Tibial nerve (tissue), 4 donors: Measurements from ENCODE around the gene LIPC. TPM values are rescaled to one million over a fixed set of nuclear protein-coding genes. Genes with fewer than 3 reads are reported as not detected.
A peak's percentile ranks its signal among the peaks of the same experiment; 100 is the strongest.

ENCODE experiments used
- DNase-seq, 2 donors: peaks; one replicate each; pipeline ENCODE4 v3.0.0-alpha.2; 2019; ENCODE audit warnings: low spot score in 2 of 2
- H3K27ac ChIP-seq, 4 donors: fragments of 200-600 bp; sonication (generic) in 3 of 4; one replicate each; pipeline ENCODE4 v1.5.1; 2017 to 2019; ENCODE audit warnings: mild to moderate bottlenecking in 1 of 4
- H3K27me3 ChIP-seq, 2 donors: fragments of 200-600 bp; sonication (generic) in 1 of 2; one replicate each; pipeline versions ENCODE4 v1.5.1 to v1.6.0; 2017 to 2019
- H3K36me3 ChIP-seq, 3 donors: fragments of 200-600 bp; sonication (generic); one replicate each; pipeline ENCODE4 v1.5.1; 2018 to 2019
- H3K4me1 ChIP-seq, 4 donors: fragments of 200-600 bp; sonication (generic) in 3 of 4; one replicate each; pipeline ENCODE4 v1.5.1; 2017 to 2019
- H3K4me3 ChIP-seq, 4 donors: fragments of 200-600 bp; sonication (generic) in 3 of 4; one replicate each; pipeline ENCODE4 v1.5.1; 2017 to 2019; ENCODE audit warnings: mild to moderate bottlenecking in 1 of 4, moderate library complexity in 1 of 4
- H3K9me3 ChIP-seq, 4 donors: fragments of 200-600 bp; sonication (generic) in 3 of 4; one replicate each; pipeline ENCODE4 v1.5.1; 2017 to 2019
- CTCF ChIP-seq, 5 experiments: fragments of 200-600 bp in 3 of 5; fragments of 450-650 bp in 2 of 5; sonication (generic) in 3 of 5; IDR thresholded peaks; one replicate each; pipeline ENCODE4 v1.5.1; 2016 to 2019; ENCODE audit warnings: antibody characterized with exemption in 5 of 5, mild to moderate bottlenecking in 3 of 5, moderate library complexity in 2 of 5
- EP300 ChIP-seq, 2 donors: sonication (generic); formaldehyde crosslinking; IDR thresholded peaks; one replicate each; pipeline ENCODE4 v1.6.1; 2017; ENCODE audit warnings: antibody characterized with exemption in 2 of 2, mild to moderate bottlenecking in 1 of 2
- POLR2A ChIP-seq, 2 donors: fragments of 450-650 bp; IDR thresholded peaks; one replicate each; pipeline ENCODE4 v1.6.1; 2017; ENCODE audit warnings: antibody characterized with exemption in 2 of 2, mild to moderate bottlenecking in 2 of 2, moderate library complexity in 2 of 2
- WGBS, 2 donors: methylation state at CpG; one replicate each; pipeline ENCODE4 v1.1.5; 2018; 5-methylcytosine and 5-hydroxymethylcytosine counted together
- total RNA-seq, 4 donors: library from RNA; depleted of rRNA; stranded (reverse); fragments of >200 nt; gene quantifications; one replicate each; pipeline ENCODE4 v1.1.0, GENCODE V29; 2016

Gene LIPC
- total RNA-seq, 4 donors from 2014 or later: 11.2 to 18.4 (median 14.7) TPM

GRCh38 chr15:58391088-58391487, 40.7 kb upstream of the LIPC start:
- no peaks in the 10 kb centered on the region for H3K36me3 ChIP-seq
- no peak for DNase-seq
- no peak for TF ChIP-seq POLR2A (IDR thresholded peaks at IDR 0.05)
- no peak for TF ChIP-seq CTCF (IDR thresholded peaks at IDR 0.05)
- no peak for TF ChIP-seq EP300 (IDR thresholded peaks at IDR 0.05)
- no peaks in the 10 kb centered on the region for H3K9me3 ChIP-seq
- no peaks in the 10 kb centered on the region for H3K27me3 ChIP-seq
- no peak overlapping the region for H3K27ac ChIP-seq
- 86 to 94% methylated on average over 6 of the region's 6 CpGs for WGBS, 2 donors
- peaks cover 0 to 9% (median 2%) of the 10 kb centered on the region in 4 donors for H3K4me1 ChIP-seq
- no peak overlapping the region for H3K4me3 ChIP-seq

- TF ChIP-seq POLR2A (IDR thresholded peaks at IDR 0.05) (no peak), CTCF (IDR thresholded peaks at IDR 0.05) (no peak), EP300 (IDR thresholded peaks at IDR 0.05) (no peak)
- H3K27ac ChIP-seq: peak overlapping the region in 2 of 4 donors; percentile 20 to 42
- H3K4me3 ChIP-seq: no peak overlapping the region
- WGBS, 2 donors: 76 to 79% methylated on average over 3 of the region's 3 CpGs
- H3K4me1 ChIP-seq: peaks cover 0 to 9% (median 2%) of the 10 kb centered on the region in 4 donors
- no peaks in the 10 kb centered on the region for H3K36me3 ChIP-seq
- no peak for DNase-seq
- no peaks in the 10 kb centered on the region for H3K27me3 ChIP-seq
- no peaks in the 10 kb centered on the region for H3K9me3 ChIP-seq
Observed at GRCh38 chr15:58392141-58392540, 39.6 kb upstream of the LIPC start.

- Histone ChIP-seq H3K4me1 (peaks cover 0 to 9% (median 2%) of the 10 kb centered on the region in 4 donors), H3K27me3 (no peaks in the 10 kb centered on the region), H3K36me3 (no peaks in the 10 kb centered on the region), H3K9me3 (no peaks in the 10 kb centered on the region), H3K27ac (peak overlapping the region in 2 of 4 donors; percentile 20 to 42), H3K4me3 (no peak overlapping the region)
- no peak for DNase-seq
- TF ChIP-seq CTCF (IDR thresholded peaks at IDR 0.05): no peak
- TF ChIP-seq EP300 (IDR thresholded peaks at IDR 0.05): no peak
- TF ChIP-seq POLR2A (IDR thresholded peaks at IDR 0.05): no peak
- 63 to 69% methylated on average over 5 of the region's 5 CpGs for WGBS, 2 donors
Observed at GRCh38 chr15:58392611-58393161, 39.1 kb upstream of the LIPC start.

GRCh38 chr15:58393241-58393662, 38.5 kb upstream of the LIPC start:
- no peaks in the 10 kb centered on the region for H3K9me3 ChIP-seq
- 33 to 41% methylated on average over 5 of the region's 5 CpGs for WGBS, 2 donors
- peak overlapping the region in 2 of 4 donors; percentile 20 to 42 for H3K27ac ChIP-seq
- no peaks in the 10 kb centered on the region for H3K27me3 ChIP-seq
- peaks cover 0 to 9% (median 2%) of the 10 kb centered on the region in 4 donors for H3K4me1 ChIP-seq
- no peak for DNase-seq
- no peaks in the 10 kb centered on the region for H3K36me3 ChIP-seq
- TF ChIP-seq POLR2A (IDR thresholded peaks at IDR 0.05): no peak
- TF ChIP-seq EP300 (IDR thresholded peaks at IDR 0.05): no peak
- TF ChIP-seq CTCF (IDR thresholded peaks at IDR 0.05): no peak
- H3K4me3 ChIP-seq: no peak overlapping the region

- no peak for DNase-seq
- Histone ChIP-seq H3K4me1 (peaks cover 0 to 9% (median 2%) of the 10 kb centered on the region in 4 donors), H3K4me3 (no peak overlapping the region), H3K36me3 (no peaks in the 10 kb centered on the region), H3K27me3 (no peaks in the 10 kb centered on the region), H3K27ac (no peak overlapping the region), H3K9me3 (no peaks in the 10 kb centered on the region)
- WGBS, 2 donors: 62 to 85% methylated on average over 3 of the region's 3 CpGs
- TF ChIP-seq CTCF (IDR thresholded peaks at IDR 0.05): no peak
- no peak for TF ChIP-seq EP300 (IDR thresholded peaks at IDR 0.05)
- no peak for TF ChIP-seq POLR2A (IDR thresholded peaks at IDR 0.05)
Observed at GRCh38 chr15:58396181-58396580, 35.6 kb upstream of the LIPC start.
